Testis (tissue), 3 donors: ENCODE measurements around the gene PRKAR2B. TPM values are rescaled to one million over a fixed set of nuclear protein-coding genes. Genes with fewer than 3 reads are reported as not detected.
"Not testable (repeated sequence)": the region's sequence is repeated elsewhere in the genome, so short reads cannot be mapped to it uniquely, and the experiment has no call there.

Source experiments
- DNase-seq: peaks from one replicate; pipeline ENCODE4 v3.0.0-alpha.2; 2019
- H3K27ac ChIP-seq, 2 donors: fragments of 200-600 bp; sonication (generic); one replicate each; pipeline ENCODE4 v1.5.1; 2019
- H3K27me3 ChIP-seq: fragments of 200-600 bp; sonication (generic); one replicate; pipeline ENCODE4 v1.5.1; 2019
- H3K36me3 ChIP-seq: fragments of 200-600 bp; sonication (generic); one replicate; pipeline ENCODE4 v1.5.1; 2017; ENCODE audit warnings: low read depth; ENCODE audit errors: missing control alignments
- H3K4me1 ChIP-seq: fragments of 200-600 bp; sonication (generic); one replicate; pipeline ENCODE4 v1.5.1; 2019
- H3K4me3 ChIP-seq, 2 donors: fragments of 200-600 bp; sonication (generic); one replicate each; pipeline ENCODE4 v1.5.1; 2017 to 2019
- H3K9me3 ChIP-seq: fragments of 200-600 bp; sonication (generic); one replicate; pipeline ENCODE4 v1.5.1; 2017
- CTCF ChIP-seq, 3 experiments: fragments of 450-650 bp in 2 of 3; fragments of 200-600 bp in 1 of 3; sonication (generic) in 1 of 3; IDR thresholded peaks; one replicate each; pipeline ENCODE4 v1.5.1; 2016 to 2019; ENCODE audit warnings: antibody characterized with exemption in 3 of 3, mild to moderate bottlenecking in 2 of 3, moderate library complexity in 1 of 3
- POLR2A ChIP-seq: fragments of 450-650 bp; IDR thresholded peaks from one replicate; pipeline ENCODE4 v1.6.1; 2017; ENCODE audit warnings: antibody characterized with exemption, mild to moderate bottlenecking, moderate library complexity
- WGBS, 2 donors: methylation state at CpG; one replicate each; pipeline ENCODE4 v1.1.5; 2018; 5-methylcytosine and 5-hydroxymethylcytosine counted together
- intact Hi-C: fragments of 100-400 bp; cut with DNase I; formaldehyde crosslinking; loops from one replicate; pipeline ENCODE4 v1.15.1; 2023; ENCODE audit warnings: low total_unique reads
- polyA plus RNA-seq: library from polyadenylated mRNA; stranded (reverse); fragments of 350-450 nt; fragmentation: Illumina TruSeq; extraction: RNeasy Lipid Tissue Mini Kit (QIAGEN cat#74804); gene quantifications from one replicate; pipeline ENCODE4 v1.2.3, GENCODE V29; 2014; ENCODE audit warnings: low read depth, low replicate concordance; ENCODE audit not compliant: insufficient read depth
- total RNA-seq, 2 donors: library from RNA; depleted of rRNA; stranded (reverse); fragments of >200 nt; gene quantifications; one replicate each; pipeline ENCODE4 v1.2.3, GENCODE V29; 2016

The PRKAR2B gene
- total and polyA plus RNA-seq, 3 donors from 2014 or later = 51.7 to 81.8 (median 66.3) TPM

GRCh38 chr7:107085180-107085579 is 40.7 kb downstream of the PRKAR2B start:
- H3K27ac ChIP-seq = no peak overlapping the region
- TF ChIP-seq POLR2A = no peak
- TF ChIP-seq CTCF (IDR thresholded peaks at IDR 0.05) = no peak
- no peaks in the 10 kb centered on the region for H3K36me3 ChIP-seq
- H3K27me3 ChIP-seq = no peaks in the 10 kb centered on the region
- intact Hi-C loops = no loop called here
- no peaks in the 10 kb centered on the region for H3K9me3 ChIP-seq
- no peak for DNase-seq
- peaks cover 13% of the 10 kb centered on the region for H3K4me1 ChIP-seq
- H3K4me3 ChIP-seq = no peak overlapping the region

GRCh38 chr7:107089627-107090026 is 45.1 kb downstream of the PRKAR2B start:
- Histone ChIP-seq H3K27ac (no peak overlapping the region), H3K9me3 (no peaks in the 10 kb centered on the region), H3K27me3 (no peaks in the 10 kb centered on the region), H3K36me3 (no peaks in the 10 kb centered on the region), H3K4me3 (no peak overlapping the region), H3K4me1 (peaks cover 12% of the 10 kb centered on the region)
- intact Hi-C loops = no loop called here
- TF ChIP-seq CTCF (IDR thresholded peaks at IDR 0.05) (no peak), POLR2A (no peak)
- no peak for DNase-seq

GRCh38 chr7:107090457-107090856 is 46.0 kb downstream of the PRKAR2B start:
- Histone ChIP-seq H3K36me3 (no peaks in the 10 kb centered on the region), H3K4me3 (no peak overlapping the region), H3K9me3 (no peaks in the 10 kb centered on the region), H3K27me3 (no peaks in the 10 kb centered on the region), H3K4me1 (peaks cover 12% of the 10 kb centered on the region), H3K27ac (no peak overlapping the region)
- DNase-seq = no peak
- TF ChIP-seq CTCF (IDR thresholded peaks at IDR 0.05) = no peak
- TF ChIP-seq POLR2A = no peak
- WGBS, 2 donors = 24 to 30% methylated on average over 2 of the region's 2 CpGs
- intact Hi-C loops = no loop called here

GRCh38 chr7:107091306-107091705 is 46.8 kb downstream of the PRKAR2B start:
- TF ChIP-seq POLR2A (no peak), CTCF (IDR thresholded peaks at IDR 0.05) (no peak)
- Histone ChIP-seq H3K27me3 (no peaks in the 10 kb centered on the region), H3K4me3 (no peak overlapping the region), H3K9me3 (no peaks in the 10 kb centered on the region), H3K36me3 (no peaks in the 10 kb centered on the region), H3K4me1 (peaks cover 12% of the 10 kb centered on the region), H3K27ac (no peak overlapping the region)
- no peak for DNase-seq
- WGBS, 2 donors = 42 to 91% methylated on average over 2 of the region's 2 CpGs
- intact Hi-C loops = no loop called here

GRCh38 chr7:107093671-107094070 is 49.2 kb downstream of the PRKAR2B start:
- intact Hi-C loops, H3K36me3 ChIP-seq, H3K9me3 ChIP-seq, H3K27me3 ChIP-seq, H3K27ac ChIP-seq, DNase-seq, H3K4me3 ChIP-seq: not testable (repeated sequence)
- peaks cover 12% of the 10 kb centered on the region for H3K4me1 ChIP-seq
- WGBS, 2 donors = 96% methylated on average over 5 of the region's 5 CpGs

GRCh38 chr7:107099154-107099553 is 54.6 kb downstream of the PRKAR2B start:
- H3K4me1 ChIP-seq, H3K27me3 ChIP-seq, H3K9me3 ChIP-seq, DNase-seq, H3K4me3 ChIP-seq, intact Hi-C loops, H3K36me3 ChIP-seq, H3K27ac ChIP-seq: not testable (repeated sequence)
- WGBS, 2 donors = 92 to 96% methylated on average over 12 of the region's 12 CpGs
